ENCODE measurements around the gene DLGAP5.
A peak's percentile ranks its signal among the peaks of the same experiment; 100 is the strongest.

The DLGAP5 gene

DNA sequence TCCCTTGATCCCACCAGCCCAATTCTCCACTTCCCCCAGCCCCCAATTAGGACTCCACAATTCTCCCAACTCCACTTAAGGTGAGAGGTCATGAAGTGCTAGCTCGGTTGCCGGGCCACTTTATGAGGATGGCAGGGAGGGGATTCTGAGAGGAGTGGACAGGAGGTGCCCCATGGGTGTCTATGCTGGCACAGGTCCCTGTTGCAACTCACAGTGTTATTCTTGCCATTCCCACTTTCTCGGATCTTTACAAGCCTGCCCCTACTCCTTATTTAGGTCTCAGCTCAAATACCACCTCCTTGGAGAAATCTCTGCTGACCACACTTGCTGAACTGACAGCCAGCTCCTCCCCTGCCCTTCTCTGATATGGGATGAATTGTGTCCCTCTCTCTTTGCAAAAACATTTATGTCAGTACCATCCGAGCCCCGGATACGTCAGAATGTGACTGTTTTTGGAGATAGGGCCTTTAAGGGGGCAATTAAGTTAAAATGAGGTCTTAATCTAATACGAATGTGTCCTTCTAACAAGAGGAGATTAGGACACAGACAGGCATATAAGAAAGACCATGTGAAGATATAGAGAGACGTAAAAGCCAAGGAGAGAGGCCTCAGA lies 66.5 kb downstream of the DLGAP5 start:
- H3K36me3 ChIP-seq = no peaks in the 10 kb centered on the region
- peak overlapping the region; percentile 57 for H3K27ac ChIP-seq
- TF ChIP-seq, protein P1, sequence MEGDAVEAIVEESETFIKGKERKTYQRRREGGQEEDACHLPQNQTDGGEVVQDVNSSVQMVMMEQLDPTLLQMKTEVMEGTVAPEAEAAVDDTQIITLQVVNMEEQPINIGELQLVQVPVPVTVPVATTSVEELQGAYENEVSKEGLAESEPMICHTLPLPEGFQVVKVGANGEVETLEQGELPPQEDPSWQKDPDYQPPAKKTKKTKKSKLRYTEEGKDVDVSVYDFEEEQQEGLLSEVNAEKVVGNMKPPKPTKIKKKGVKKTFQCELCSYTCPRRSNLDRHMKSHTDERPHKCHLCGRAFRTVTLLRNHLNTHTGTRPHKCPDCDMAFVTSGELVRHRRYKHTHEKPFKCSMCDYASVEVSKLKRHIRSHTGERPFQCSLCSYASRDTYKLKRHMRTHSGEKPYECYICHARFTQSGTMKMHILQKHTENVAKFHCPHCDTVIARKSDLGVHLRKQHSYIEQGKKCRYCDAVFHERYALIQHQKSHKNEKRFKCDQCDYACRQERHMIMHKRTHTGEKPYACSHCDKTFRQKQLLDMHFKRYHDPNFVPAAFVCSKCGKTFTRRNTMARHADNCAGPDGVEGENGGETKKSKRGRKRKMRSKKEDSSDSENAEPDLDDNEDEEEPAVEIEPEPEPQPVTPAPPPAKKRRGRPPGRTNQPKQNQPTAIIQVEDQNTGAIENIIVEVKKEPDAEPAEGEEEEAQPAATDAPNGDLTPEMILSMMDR (IDR thresholded peaks at IDR 0.05) = no peak

DNA sequence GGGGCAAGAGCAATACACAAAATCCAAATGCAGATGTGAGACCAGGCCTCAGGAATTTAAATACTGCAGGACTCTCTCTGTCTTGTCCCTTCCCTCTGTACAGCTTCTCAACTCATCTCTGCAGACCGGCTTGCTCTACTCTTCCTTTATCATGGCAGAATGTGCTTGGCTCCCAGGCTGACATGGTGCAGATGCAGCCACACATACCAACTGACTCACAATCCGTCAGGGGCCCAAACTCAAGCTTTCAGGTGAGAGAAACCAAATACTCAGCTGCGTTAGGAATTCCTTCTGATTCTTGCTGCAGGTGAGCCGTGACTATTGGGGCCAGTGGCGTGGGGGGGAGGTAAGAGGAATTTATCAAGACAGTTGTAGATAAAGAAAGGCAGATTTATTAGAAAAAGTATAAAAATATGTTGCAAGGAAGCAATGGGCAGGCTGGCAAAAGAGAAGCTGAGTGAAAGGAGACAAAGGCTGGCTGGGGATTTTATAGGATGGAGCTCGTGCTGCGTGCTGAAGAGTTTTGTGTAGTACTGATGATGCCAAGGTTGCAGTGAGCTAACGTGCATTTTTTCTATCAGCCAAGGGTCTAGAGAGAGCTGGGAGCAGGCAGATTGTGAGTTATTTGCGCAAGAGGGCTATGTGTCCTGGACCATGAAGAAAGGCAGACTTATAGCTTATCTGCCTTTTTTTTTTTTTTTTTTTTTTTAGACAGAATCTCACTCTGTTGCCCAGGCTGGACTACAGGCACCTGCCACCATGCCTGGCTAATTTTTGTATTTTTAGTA lies 67.3 kb downstream of the DLGAP5 start:
- no peaks in the 10 kb centered on the region for H3K9me3 ChIP-seq
- H3K27me3 ChIP-seq = no peaks in the 10 kb centered on the region
- H3K4me1 ChIP-seq (ENCODE audit: control insufficient read depth in 1 of 2, insufficient read depth in 1 of 2, low read depth in 1 of 2, low read length in 1 of 2) = peaks cover 65 to 66% of the 10 kb centered on the region in 2 experiments

More for the DNA sequence above, 66.5 kb downstream of the DLGAP5 start:
- Histone ChIP-seq H3K27me3 (no peaks in the 10 kb centered on the region), H3K4me1 (ENCODE audit: control insufficient read depth in 1 of 2, insufficient read depth in 1 of 2, low read depth in 1 of 2, low read length in 1 of 2) (peaks cover 60 to 63% of the 10 kb centered on the region in 2 experiments), H3K4me3 (ENCODE audit: low read depth in 1 of 2, low read length in 1 of 2) (no peak overlapping the region), H3K9me3 (no peaks in the 10 kb centered on the region)

DNA sequence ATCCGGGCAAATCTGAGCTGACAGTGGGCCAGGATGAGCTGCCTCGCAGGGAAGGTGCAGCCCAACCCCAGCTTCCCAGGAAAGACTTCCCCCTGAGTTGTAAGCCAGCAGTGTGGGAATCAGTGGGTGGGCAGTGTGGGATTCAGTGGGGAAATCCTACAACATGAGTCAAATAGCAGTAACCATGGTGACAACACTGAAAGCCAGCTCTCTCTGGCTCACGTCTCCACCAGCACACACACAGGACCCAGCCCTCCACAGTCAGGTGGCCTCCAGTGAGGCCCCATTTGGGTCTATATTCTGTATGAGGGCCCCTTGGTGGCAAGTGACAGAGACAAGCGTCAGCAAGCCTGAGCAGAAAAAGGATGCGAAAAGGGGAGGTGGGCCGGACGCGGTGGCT lies 68.3 kb downstream of the DLGAP5 start:
- H3K4me1 ChIP-seq (ENCODE audit: control insufficient read depth in 1 of 2, insufficient read depth in 1 of 2, low read depth in 1 of 2, low read length in 1 of 2) = peaks cover 65 to 68% of the 10 kb centered on the region in 2 experiments
- H3K9me3 ChIP-seq = no peaks in the 10 kb centered on the region
- no peak overlapping the region for H3K4me3 ChIP-seq (ENCODE audit: low read depth in 1 of 2, low read length in 1 of 2)
- TF ChIP-seq, protein P1 (IDR thresholded peaks at IDR 0.05) = no peak
- no peaks in the 10 kb centered on the region for H3K27me3 ChIP-seq
- H3K36me3 ChIP-seq = no peaks in the 10 kb centered on the region
- no peak overlapping the region for H3K27ac ChIP-seq

More for the DNA sequence above, 67.3 kb downstream of the DLGAP5 start:
- TF ChIP-seq, protein P1 (IDR thresholded peaks at IDR 0.05) = no peak
- Histone ChIP-seq H3K27ac (no peak overlapping the region), H3K36me3 (no peaks in the 10 kb centered on the region), H3K4me3 (ENCODE audit: low read depth in 1 of 2, low read length in 1 of 2) (no peak overlapping the region)

DNA sequence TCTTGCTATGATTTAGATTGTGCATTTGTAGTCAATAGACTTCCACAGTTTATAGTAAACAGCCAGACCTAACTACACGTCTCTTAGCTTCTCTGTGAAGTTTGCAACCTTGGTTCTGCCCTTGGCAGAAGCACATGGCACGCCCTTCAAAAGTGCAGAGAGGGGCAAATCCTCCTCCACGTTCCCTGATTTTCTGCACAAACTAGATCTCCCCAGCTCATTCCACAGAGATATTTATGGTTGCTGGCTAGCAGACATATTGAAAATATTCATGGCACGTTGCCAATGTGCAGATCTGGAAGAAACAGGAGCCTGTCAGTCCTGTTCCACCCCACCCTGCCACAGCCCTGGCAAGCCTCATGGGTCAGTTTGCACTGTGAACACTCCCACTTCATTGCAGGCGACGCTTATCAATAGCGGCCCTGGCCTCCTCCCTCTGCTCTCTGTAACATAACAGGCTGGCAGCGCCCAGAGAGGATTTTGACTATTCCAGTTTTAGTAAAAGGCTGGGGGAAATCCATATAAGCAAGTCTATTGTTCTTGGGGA lies 68.9 kb downstream of the DLGAP5 start:
- Histone ChIP-seq H3K4me1 (ENCODE audit: control insufficient read depth in 1 of 2, insufficient read depth in 1 of 2, low read depth in 1 of 2, low read length in 1 of 2) (peaks cover 65 to 68% of the 10 kb centered on the region in 2 experiments), H3K4me3 (ENCODE audit: low read depth in 1 of 2, low read length in 1 of 2) (no peak overlapping the region), H3K27me3 (no peaks in the 10 kb centered on the region), H3K9me3 (no peaks in the 10 kb centered on the region), H3K36me3 (no peaks in the 10 kb centered on the region), H3K27ac (no peak overlapping the region)
- TF ChIP-seq, protein P1 (IDR thresholded peaks at IDR 0.05) = no peak

DNA sequence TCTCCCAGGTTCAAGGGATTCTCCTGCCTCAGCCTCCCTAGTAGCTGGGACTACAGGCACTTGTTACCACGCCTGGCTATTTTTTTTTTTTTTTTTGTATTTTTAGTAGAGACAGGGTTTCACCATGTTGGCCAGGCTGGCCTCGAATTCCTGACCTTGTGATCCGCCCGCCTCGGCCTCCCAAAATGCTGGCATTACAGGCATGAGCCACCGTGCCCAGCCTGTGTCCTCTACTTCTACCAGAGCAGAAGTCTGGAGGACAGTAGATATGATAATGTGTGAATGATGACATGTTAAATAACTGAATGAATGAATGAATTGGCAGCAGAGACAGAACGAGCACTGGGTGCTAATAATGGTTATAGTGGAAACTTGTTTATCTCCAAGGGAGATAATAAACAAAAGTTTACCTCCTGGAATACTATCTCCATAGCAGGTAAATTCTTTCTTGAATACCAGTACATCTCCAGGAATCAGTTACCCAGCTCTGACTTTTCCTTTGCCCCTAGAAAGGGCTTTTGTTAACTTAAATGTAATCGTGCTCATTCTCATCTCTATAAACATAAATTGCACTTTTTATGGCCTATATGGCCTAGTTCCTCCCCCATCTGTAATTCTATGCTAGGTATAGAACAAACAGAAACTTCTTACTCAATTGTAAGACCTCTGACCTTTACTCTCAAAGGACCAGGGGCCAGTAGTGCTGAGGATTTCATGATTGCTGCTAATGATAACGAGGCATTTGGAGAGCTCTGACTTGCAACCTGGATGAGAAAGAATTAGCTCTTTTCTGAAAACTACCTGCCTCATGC lies 69.6 kb downstream of the DLGAP5 start:
- Histone ChIP-seq H3K27ac (no peak overlapping the region), H3K4me1 (ENCODE audit: control insufficient read depth in 1 of 2, insufficient read depth in 1 of 2, low read depth in 1 of 2, low read length in 1 of 2) (peaks cover 65 to 68% of the 10 kb centered on the region in 2 experiments), H3K9me3 (no peaks in the 10 kb centered on the region), H3K4me3 (ENCODE audit: low read depth in 1 of 2, low read length in 1 of 2) (no peak overlapping the region), H3K27me3 (no peaks in the 10 kb centered on the region), H3K36me3 (no peaks in the 10 kb centered on the region)
- TF ChIP-seq, protein P1 (IDR thresholded peaks at IDR 0.05) = no peak
